OCI-LY7 (cell line): ENCODE measurements around the gene TTC8. TPM values are rescaled to one million over a fixed set of nuclear protein-coding genes. Genes with fewer than 3 reads are reported as not detected.
"Not testable (repeated sequence)": the region's sequence is repeated elsewhere in the genome, so short reads cannot be mapped to it uniquely, and the experiment has no call there.

Experiments used
- BruUV-seq: library from RNA; stranded (reverse); fragments of 400-500 nt; replicated peaks from 2 replicates; lab custom pipeline; 2021; lab: Mats Ljungman, UMichigan
- CTCF ChIA-PET: fragments of 300-600 bp; sonication (Branson Sonifier 250); formaldehyde crosslinking; loops from one replicate; lab custom pipeline; 2022; ENCODE audit warnings: antibody characterized with exemption; ENCODE audit not compliant: unreplicated experiment; lab: Charles Lee
- POLR2A ChIA-PET: fragments of 300-600 bp; sonication (Branson Sonifier 250); formaldehyde crosslinking; loops from one replicate; lab custom pipeline; 2022; ENCODE audit warnings: antibody characterized with exemption; lab: Charles Lee
- DNase-seq: peaks from one replicate; pipeline ENCODE4 v3.0.0-alpha.2; 2015; ENCODE audit warnings: low spot score
- H2AFZ ChIP-seq: fragments of 200-600 bp; sonication (generic), shearing (Covaris generic); 2 replicates; pipeline ENCODE4 v1.6.1; 2014; ENCODE audit warnings: mild to moderate bottlenecking, antibody characterized with exemption, low read length, moderate library complexity
- H3K27ac ChIP-seq: fragments of 200-600 bp; sonication (generic); 2 replicates; pipeline ENCODE4 v1.5.1; 2014; ENCODE audit warnings: mixed run types, low read depth, mild to moderate bottlenecking, moderate library complexity, low read length, inconsistent platforms; ENCODE audit not compliant: poor library complexity, severe bottlenecking
- H3K36me3 ChIP-seq: fragments of 200-600 bp; sonication (generic); 2 replicates; pipeline ENCODE4 v1.6.1; 2014; ENCODE audit warnings: mild to moderate bottlenecking, antibody characterized with exemption, low read length, moderate library complexity, mixed read lengths; ENCODE audit not compliant: insufficient read depth
- H3K4me1 ChIP-seq: fragments of 200-600 bp; sonication (generic); 2 replicates; pipeline ENCODE4 v1.5.1; 2014; ENCODE audit warnings: mild to moderate bottlenecking, low read length; ENCODE audit not compliant: insufficient read depth, poor library complexity, severe bottlenecking
- H3K4me2 ChIP-seq: fragments of 200-600 bp; sonication (generic); 2 replicates; pipeline ENCODE4 v1.6.1; 2014; ENCODE audit warnings: mild to moderate bottlenecking, low read length
- H3K4me3 ChIP-seq: fragments of 200-600 bp; sonication (generic); 2 replicates; pipeline ENCODE4 v1.5.1; 2014; ENCODE audit warnings: mild to moderate bottlenecking, low read depth, low read length; ENCODE audit not compliant: poor library complexity, severe bottlenecking
- H3K79me2 ChIP-seq: fragments of 200-600 bp; sonication (generic); 2 replicates; pipeline ENCODE4 v1.6.1; 2016; ENCODE audit warnings: low read depth, mild to moderate bottlenecking, low read length, moderate library complexity, mixed read lengths; ENCODE audit not compliant: insufficient read depth
- H3K9me2 ChIP-seq: fragments of 200-600 bp; sonication (generic); 2 replicates; pipeline ENCODE4 v1.6.1; 2016; ENCODE audit warnings: mild to moderate bottlenecking, low read length, mixed read lengths; ENCODE audit not compliant: insufficient read depth
- H3K9me3 ChIP-seq: fragments of 200-600 bp; sonication (generic); 2 replicates; pipeline ENCODE4 v1.6.1; 2014; ENCODE audit warnings: mild to moderate bottlenecking, mixed run types, low read length, mixed read lengths
- H4K20me1 ChIP-seq: fragments of 200-600 bp; sonication (generic); 2 replicates; pipeline ENCODE4 v1.6.1; 2014; ENCODE audit warnings: mild to moderate bottlenecking, antibody characterized with exemption, low read length, moderate library complexity, mixed read lengths; ENCODE audit not compliant: insufficient read depth
- CTCF ChIP-seq: fragments of 200-600 bp; sonication (generic); conservative IDR thresholded peaks from 2 replicates; pipeline ENCODE4 v1.5.1; 2014; ENCODE audit warnings: mild to moderate bottlenecking, antibody characterized with exemption, low read length, moderate library complexity, mixed read lengths
- EZH2phosphoT487 ChIP-seq: fragments of 200-600 bp; sonication (generic); IDR thresholded peaks from 2 replicates; pipeline ENCODE4 v1.6.1; 2018; ENCODE audit warnings: low read depth, borderline replicate concordance, mild to moderate bottlenecking, mixed run types, antibody characterized with exemption, low read length, moderate library complexity, mixed read lengths
- intact Hi-C: fragments of 100-400 bp; cut with micrococcal nuclease; formaldehyde crosslinking; loops from one replicate; pipeline ENCODE4 v1.10.0; 2022; ENCODE audit not compliant: unreplicated experiment
- total RNA-seq, 2 experiments: library from RNA; depleted of rRNA in 1 of 2; stranded (reverse); fragments of >200 nt in 1 of 2; shearing (Covaris generic) in 1 of 2; gene quantifications; 2 replicates each; pipeline ENCODE4 v1.2.3, GENCODE V29; 2014 to 2022

The TTC8 gene
- total RNA-seq, 2 experiments from 2014 or later: 3.0 to 8.2 TPM

GRCh38 chr14:88785911-88786310, 38.5 kb upstream of the TTC8 start:
- Histone ChIP-seq H3K4me3 (no peak overlapping the region), H3K79me2 (no peaks in the 10 kb centered on the region), H3K4me2 (no peak overlapping the region), H3K9me2 (no peaks in the 10 kb centered on the region), H3K27ac (no peak overlapping the region), H2AFZ (no peak overlapping the region), H4K20me1 (no peaks in the 10 kb centered on the region), H3K4me1 (no peaks in the 10 kb centered on the region), H3K36me3 (no peaks in the 10 kb centered on the region), H3K9me3 (peaks cover 17% of the 10 kb centered on the region; the same call in 1 of the 2 replicates)
- no TSS peak for BruUV-seq
- POLR2A ChIA-PET: no interaction called here
- TF ChIP-seq CTCF (no peak), EZH2phosphoT487 (no peak)
- CTCF ChIA-PET: no interaction called here
- no peak for DNase-seq
- intact Hi-C loops: no loop called here

GRCh38 chr14:88786715-88787114, 37.7 kb upstream of the TTC8 start:
- DNase-seq: no peak
- Histone ChIP-seq H3K79me2 (no peaks in the 10 kb centered on the region), H3K4me1 (peaks cover 5% of the 10 kb centered on the region), H3K9me3 (peaks cover 17% of the 10 kb centered on the region; the same call in 1 of the 2 replicates), H3K27ac (no peak overlapping the region), H3K4me3 (no peak overlapping the region), H3K4me2 (no peak overlapping the region), H3K36me3 (no peaks in the 10 kb centered on the region), H2AFZ (no peak overlapping the region), H3K9me2 (no peaks in the 10 kb centered on the region), H4K20me1 (no peaks in the 10 kb centered on the region)
- ChIA-PET POLR2A (interaction anchor here (0.6 kb wide), 1 partner anchor 61 kb away, joined by 4 read pairs; no protein-coding TSS in a partner anchor), CTCF (no interaction called here)
- no TSS peak for BruUV-seq
- TF ChIP-seq CTCF (no peak), EZH2phosphoT487 (no peak)
- intact Hi-C loops: no loop called here

- H3K79me2 ChIP-seq, H3K27ac ChIP-seq, H3K9me3 ChIP-seq, H2AFZ ChIP-seq, H3K9me2 ChIP-seq, H4K20me1 ChIP-seq, BruUV-seq, intact Hi-C loops, CTCF ChIA-PET, H3K4me3 ChIP-seq, H3K4me2 ChIP-seq, H3K36me3 ChIP-seq, DNase-seq: not testable (repeated sequence)
- POLR2A ChIA-PET: interaction anchor here (0.6 to 1.1 kb wide), 4 partner anchors 14 to 46 kb away, joined by 3 read pairs; no protein-coding TSS in a partner anchor
- H3K4me1 ChIP-seq: peaks cover 14% of the 10 kb centered on the region
Observed at GRCh38 chr14:88789573-88789972, 34.9 kb upstream of the TTC8 start.
